Superior temporal gyrus (tissue), 1 donor: ENCODE measurements around the gene PRR14.

Experiments
- DNase-seq: peaks from one replicate; pipeline ENCODE4 v3.0.0-alpha.2; 2016; ENCODE audit errors: extremely low spot score

The PRR14 gene

DNA sequence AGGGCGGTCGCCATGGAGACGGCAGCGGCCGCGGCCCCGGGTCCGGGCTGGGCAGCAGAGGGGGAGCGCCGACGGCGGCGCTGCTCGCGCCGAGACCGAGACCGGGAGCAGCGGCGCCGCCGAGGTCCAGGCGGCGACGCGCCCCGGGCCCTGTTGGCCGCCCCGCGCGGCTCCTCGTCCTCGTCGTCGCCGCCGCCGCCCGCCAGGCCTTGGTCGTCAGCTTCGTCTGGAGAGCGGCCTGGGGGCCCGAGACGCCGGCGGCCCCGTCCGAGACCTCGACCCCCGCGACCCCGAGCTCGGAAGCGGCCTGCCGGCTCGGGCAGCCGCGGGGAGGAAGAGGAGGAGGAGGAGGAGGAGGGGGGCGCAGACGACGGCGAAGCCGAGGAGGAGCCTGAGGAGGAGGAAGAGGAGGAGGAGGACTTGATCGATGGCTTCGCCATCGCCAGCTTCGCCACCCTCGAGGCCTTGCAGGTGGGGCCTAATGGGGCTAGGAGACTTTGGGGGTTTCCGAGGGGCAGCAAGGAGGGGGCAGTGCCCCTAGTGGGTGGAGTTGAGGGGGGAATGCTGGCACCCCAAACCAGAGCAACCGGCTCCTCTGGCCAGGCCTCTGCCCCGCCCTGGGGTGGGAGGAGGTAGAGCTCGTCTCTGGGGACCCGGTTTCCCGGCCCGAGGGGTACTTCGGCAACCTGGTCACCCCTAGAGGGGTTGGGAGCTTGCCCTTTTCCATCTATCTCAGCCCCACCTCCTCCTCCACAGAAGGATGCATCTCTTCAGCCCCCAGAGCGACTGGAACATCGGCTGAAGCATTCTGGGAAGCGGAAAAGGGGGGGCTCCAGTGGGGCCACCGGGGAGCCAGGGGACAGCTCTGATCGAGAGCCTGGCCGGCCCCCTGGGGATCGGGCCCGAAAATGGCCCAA lies 9.0 kb downstream of the PRR14 start:
- no peak for DNase-seq

- no peak for DNase-seq
These were observed 9.9 kb downstream of the PRR14 start for GRCh38 chr16:30660424-30661261.

GRCh38 chr16:30662449-30662848 lies 11.7 kb downstream of the PRR14 start:
- no peak for DNase-seq

DNA sequence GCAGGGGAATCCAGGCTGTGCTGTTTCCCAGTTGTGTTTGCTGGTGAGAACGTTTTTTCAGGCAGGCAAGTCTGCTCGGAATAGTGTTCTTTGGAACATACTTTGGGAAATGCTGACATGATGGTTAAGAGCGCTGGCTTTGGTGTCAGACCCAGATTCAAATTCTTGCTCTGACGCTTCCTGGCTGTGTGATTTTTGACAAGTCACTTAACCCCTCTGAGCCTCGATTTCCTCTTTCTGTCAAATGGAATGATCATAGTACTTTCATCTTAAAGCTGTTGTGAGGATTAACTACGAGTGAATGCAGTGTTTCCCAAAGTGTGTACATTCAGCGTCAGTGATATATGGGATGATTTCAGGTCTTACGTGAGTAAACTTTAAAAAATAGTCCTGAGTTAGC lies 12.3 kb downstream of the PRR14 start:
- no peak for DNase-seq

DNA sequence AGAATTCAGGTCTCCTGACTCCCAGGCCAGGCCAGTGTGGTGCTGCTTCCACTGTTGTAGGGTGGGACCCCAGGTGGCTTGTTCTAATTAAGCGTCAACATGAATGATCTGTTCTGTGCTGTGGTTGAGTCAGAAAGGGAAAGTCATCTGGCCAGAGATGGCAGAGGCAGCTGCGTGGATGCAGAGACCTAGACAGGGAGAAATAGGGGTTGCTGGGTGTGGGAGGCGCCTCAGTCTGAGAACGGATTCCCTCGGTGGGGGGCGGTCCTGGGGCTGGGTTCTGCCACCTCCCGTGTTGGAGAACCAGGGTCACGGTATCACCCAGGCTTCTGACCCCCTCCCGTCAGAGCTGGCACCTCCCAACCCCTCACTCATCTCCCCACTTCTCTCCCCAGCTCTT lies 13.1 kb downstream of the PRR14 start:
- DNase-seq: no peak

GRCh38 chr16:30664616-30665109 lies 13.9 kb downstream of the PRR14 start:
- no peak for DNase-seq

GRCh38 chr16:30665155-30665829 lies 14.5 kb downstream of the PRR14 start:
- no peak for DNase-seq

DNA sequence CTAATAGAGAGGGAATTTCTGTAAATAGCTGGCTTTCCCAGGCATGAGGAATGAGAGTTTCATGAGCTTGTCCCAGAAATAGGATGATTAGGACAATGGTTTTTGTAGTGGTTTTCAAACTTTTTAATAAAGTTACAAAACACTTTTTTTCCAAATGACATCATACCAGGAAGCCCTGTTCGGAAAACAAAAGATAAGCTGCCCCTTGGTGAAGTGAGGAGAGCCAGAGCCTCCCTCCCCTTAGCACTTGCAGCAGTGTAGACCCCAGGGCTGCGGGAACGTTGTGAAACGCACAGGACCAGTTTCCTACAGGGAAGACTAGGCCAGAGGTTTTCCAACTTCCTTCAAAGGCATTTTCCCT lies 15.1 kb downstream of the PRR14 start:
- DNase-seq: no peak

DNA sequence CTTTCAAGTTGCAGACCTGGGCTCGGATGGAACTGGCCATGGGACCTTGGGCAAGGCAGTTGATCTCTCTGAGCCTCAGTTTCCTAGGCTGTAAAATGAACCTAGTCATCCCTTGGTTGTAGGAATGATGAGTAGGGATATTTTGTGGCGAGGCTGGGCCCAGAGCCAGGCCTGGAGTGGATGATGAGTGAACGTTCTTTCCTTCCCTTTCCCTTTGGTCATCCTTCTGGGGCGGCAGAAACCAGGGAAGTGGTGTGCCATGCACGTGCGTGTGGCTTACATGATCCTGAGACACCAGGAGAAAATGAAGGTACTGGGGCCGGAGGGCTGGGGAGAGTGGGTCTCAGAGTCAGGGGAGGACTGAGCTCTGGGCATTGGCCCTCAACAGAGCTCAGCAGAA lies 15.9 kb downstream of the PRR14 start:
- DNase-seq: no peak

DNA sequence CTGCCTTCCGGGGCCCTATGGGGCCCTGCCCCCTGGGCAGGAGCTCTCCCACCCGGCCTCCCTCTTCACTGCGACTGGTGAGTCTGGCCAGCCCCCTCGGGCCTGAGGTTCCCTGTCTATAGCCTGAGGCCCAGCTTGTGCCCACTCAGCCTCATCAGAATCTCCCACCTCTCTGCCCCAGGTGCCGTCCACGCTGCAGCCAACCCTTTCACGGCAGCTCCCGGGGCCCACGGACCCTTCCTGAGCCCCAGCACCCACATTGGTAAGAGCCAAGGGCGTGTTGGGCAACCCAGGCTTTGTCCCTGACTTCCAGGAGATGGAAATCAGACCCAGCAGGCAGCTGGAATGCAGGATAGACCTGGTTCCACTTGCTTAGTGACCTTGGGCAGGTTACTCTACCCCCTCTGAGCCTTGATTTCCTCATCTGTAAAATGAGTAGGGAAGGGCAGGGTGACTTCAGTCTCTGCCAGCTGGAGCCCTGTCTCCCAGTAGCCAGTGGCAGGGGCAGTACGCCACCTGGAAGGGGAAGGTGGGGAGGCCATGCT lies 16.7 kb downstream of the PRR14 start:
- DNase-seq: no peak

- no peak for DNase-seq
These were observed 17.6 kb downstream of the PRR14 start for GRCh38 chr16:30668393-30668792.

DNA sequence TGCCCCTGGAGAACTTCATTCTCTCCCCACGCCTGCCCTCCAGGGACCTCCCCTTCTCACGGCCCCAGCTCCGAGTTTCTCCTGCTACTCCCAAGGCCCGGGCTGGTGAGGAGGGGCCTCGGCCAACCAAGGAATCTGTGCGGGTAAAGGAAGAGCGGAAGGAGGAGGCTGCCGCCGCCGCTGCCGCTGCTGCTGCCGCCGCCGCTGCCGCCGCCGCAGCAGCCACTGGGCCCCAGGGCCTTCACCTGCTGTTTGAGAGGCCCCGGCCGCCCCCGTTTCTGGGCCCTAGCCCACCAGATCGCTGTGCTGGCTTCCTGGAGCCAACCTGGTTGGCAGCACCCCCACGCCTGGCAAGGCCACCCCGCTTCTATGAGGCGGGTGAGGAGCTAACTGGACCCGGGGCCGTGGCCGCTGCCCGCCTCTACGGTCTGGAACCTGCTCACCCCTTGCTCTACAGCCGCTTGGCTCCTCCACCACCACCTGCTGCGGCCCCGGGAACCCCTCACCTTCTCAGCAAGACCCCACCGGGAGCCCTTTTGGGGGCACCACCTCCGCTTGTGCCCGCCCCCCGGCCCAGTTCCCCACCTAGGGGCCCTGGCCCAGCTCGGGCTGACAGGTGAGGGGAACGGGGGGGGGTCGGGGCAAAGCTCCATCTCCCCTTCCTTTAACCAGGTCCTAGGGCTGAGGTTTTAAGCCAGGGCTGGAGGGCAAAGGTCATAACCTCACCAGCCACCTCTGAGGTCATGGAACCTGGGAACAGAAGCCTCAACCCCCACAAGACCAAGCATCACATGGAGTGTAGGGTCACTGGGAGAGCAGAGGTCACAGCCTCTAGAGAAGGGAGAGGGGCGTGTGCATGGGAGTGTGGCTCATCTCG lies 18.5 kb downstream of the PRR14 start:
- no peak for DNase-seq

- DNase-seq: no peak
These were observed 19.4 kb downstream of the PRR14 start for GRCh38 chr16:30669903-30670824.

- no peak for DNase-seq
These were observed 24.4 kb downstream of the PRR14 start for GRCh38 chr16:30675143-30675542.

DNA sequence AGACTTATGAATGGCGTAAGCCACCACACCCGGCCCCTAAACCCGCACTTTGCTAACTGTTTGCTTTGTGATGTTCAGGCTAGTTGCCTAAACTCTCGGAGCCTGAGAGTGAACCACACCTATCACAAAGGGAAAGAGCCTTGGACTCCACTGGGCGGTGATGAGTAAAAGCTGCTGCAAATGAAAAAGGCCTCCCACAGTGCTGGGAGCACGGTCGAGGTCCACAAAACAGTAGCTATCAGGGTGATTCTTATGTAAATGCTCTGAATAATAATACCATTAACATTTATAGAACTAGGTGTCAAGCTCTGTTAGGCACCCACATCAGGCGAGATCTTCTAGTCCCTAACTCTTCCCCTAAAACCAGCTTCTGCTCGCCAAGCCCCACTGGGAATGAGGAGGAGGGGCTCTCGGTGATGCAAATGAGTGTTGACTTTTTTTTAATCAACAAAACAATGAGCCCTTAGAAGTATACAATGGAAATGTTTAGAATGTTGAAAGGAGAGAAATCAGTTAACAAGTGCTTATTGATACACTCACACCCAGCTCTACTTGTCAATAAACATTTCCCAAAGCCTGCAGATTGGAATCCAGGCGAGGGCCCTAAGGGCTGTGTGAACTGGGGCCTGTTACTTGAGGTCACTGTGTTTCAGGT lies 27.3 kb downstream of the PRR14 start:
- no peak for DNase-seq

- no peak for DNase-seq
These were observed 27.8 kb downstream of the PRR14 start for GRCh38 chr16:30678586-30678970.

GRCh38 chr16:30680326-30680725 lies 29.6 kb downstream of the PRR14 start:
- no peak for DNase-seq

DNA sequence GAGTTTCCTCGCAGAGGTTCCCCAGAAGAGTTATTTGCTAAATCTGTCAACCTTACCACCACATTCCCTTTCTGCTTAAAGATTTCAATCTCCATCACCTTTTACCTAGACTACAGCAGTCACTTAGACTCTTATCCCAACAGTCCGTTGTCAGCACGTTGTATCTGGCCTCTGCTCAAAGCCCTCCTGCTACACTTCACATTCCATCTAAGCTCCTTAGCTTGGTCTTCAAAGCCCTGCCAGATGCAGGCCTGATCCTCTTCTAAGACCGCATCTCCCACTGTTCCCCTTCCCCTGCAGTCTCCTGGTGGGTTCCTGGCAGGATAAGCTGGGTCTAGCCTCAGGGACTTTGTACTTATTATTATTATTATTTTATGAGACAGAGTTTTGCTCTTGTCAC lies 37.9 kb downstream of the PRR14 start:
- no peak for DNase-seq

- DNase-seq: no peak
These were observed 41.1 kb downstream of the PRR14 start for GRCh38 chr16:30691907-30692306.
